Vagina (tissue), 2 donors: Measurements from ENCODE around the gene SMOC1.

Experiments used
- CTCF ChIP-seq, 3 experiments: fragments of 450-650 bp in 2 of 3; fragments of 200-600 bp in 1 of 3; sonication (generic) in 1 of 3; IDR thresholded peaks; one replicate each; pipeline ENCODE4 v1.5.1; 2017 to 2019; ENCODE audit warnings: antibody characterized with exemption in 3 of 3, mild to moderate bottlenecking in 2 of 3, moderate library complexity in 2 of 3
- POLR2A ChIP-seq, 2 donors: fragments of 450-650 bp; IDR thresholded peaks; one replicate each; pipeline ENCODE4 v1.6.1; 2017; ENCODE audit warnings: antibody characterized with exemption in 2 of 2, mild to moderate bottlenecking in 2 of 2, moderate library complexity in 2 of 2

GRCh38 chr14:69991422-69991821 is 112.2 kb downstream of the SMOC1 start:
- no peak for TF ChIP-seq CTCF (IDR thresholded peaks at IDR 0.05)
- TF ChIP-seq POLR2A (IDR thresholded peaks at IDR 0.05) = no peak
